Neuronal stem cell (in vitro differentiated cells): Measurements from ENCODE around the gene SERTM1. TPM values are rescaled to one million over a fixed set of nuclear protein-coding genes. Genes with fewer than 3 reads are reported as not detected.

Source experiments
- DNase-seq: peaks from one replicate; pipeline ENCODE4 v3.0.0-alpha.2; 2013; ENCODE audit warnings: low spot score
- H2AFZ ChIP-seq: one replicate; pipeline ENCODE4 v1.6.1; 2013; ENCODE audit warnings: mild to moderate bottlenecking, low read length, inconsistent platforms
- H2AK5ac ChIP-seq: 2 replicates; pipeline ENCODE4 v1.6.1; 2013; ENCODE audit warnings: low read depth, mild to moderate bottlenecking, inconsistent platforms, low read length, moderate library complexity, mixed read lengths
- H2BK120ac ChIP-seq: 2 replicates; pipeline ENCODE4 v1.6.1; 2013; ENCODE audit warnings: low read depth, mild to moderate bottlenecking, inconsistent platforms, low read length, moderate library complexity, mixed read lengths
- H2BK12ac ChIP-seq: one replicate; pipeline ENCODE4 v1.6.1; 2013; ENCODE audit warnings: low read length, inconsistent platforms
- H2BK15ac ChIP-seq: 2 replicates; pipeline ENCODE4 v1.6.1; 2013; ENCODE audit warnings: mild to moderate bottlenecking, low read length, inconsistent platforms, mixed read lengths
- H2BK5ac ChIP-seq: one replicate; pipeline ENCODE4 v1.6.1; 2013; ENCODE audit warnings: inconsistent platforms, mild to moderate bottlenecking, low read length, moderate library complexity
- H3K14ac ChIP-seq: one replicate; pipeline ENCODE4 v1.6.1; 2013; ENCODE audit warnings: low read length, inconsistent platforms
- H3K18ac ChIP-seq: 2 replicates; pipeline ENCODE4 v1.6.1; 2013; ENCODE audit warnings: low read length, inconsistent platforms
- H3K23ac ChIP-seq: 2 replicates; pipeline ENCODE4 v1.6.1; 2013; ENCODE audit warnings: low read depth, mild to moderate bottlenecking, mixed read lengths, low read length, inconsistent platforms; ENCODE audit not compliant: poor library complexity
- H3K27ac ChIP-seq: replicated peaks from 3 replicates; pipeline ENCODE4 v1.5.1; 2013; ENCODE audit warnings: low read length, inconsistent platforms
- H3K27me3 ChIP-seq, 3 experiments: 2 replicates each; pipeline ENCODE4 v1.6.1; 2013; ENCODE audit warnings: low read length in 3 of 3, mild to moderate bottlenecking in 2 of 3, inconsistent platforms in 1 of 3, low read depth in 1 of 3, mixed read lengths in 1 of 3, moderate library complexity in 1 of 3; ENCODE audit not compliant: control insufficient read depth in 3 of 3, insufficient read depth in 3 of 3
- H3K36me3 ChIP-seq, 2 donors: replicated peaks in 1 of 2; 2 replicates each; pipeline ENCODE4 v1.6.1; 2013; ENCODE audit warnings: low read length in 2 of 2; ENCODE audit not compliant: control insufficient read depth in 2 of 2, insufficient read depth in 2 of 2
- H3K4ac ChIP-seq: 2 replicates; pipeline ENCODE4 v1.6.1; 2013; ENCODE audit warnings: inconsistent platforms, mild to moderate bottlenecking, low read length, moderate library complexity
- H3K4me1 ChIP-seq, 2 donors: 1 replicate in 1 of 2; 2 replicates in 1 of 2; pipeline ENCODE4 v1.6.1; 2013; ENCODE audit warnings: low read length in 2 of 2, low read depth in 1 of 2; ENCODE audit not compliant: control insufficient read depth in 2 of 2, insufficient read depth in 1 of 2
- H3K4me2 ChIP-seq: one replicate; pipeline ENCODE4 v1.6.1; 2013; ENCODE audit warnings: mild to moderate bottlenecking, low read length, inconsistent platforms; ENCODE audit not compliant: insufficient read depth, poor library complexity, severe bottlenecking
- H3K4me3 ChIP-seq, 2 donors: 2 replicates each; pipeline ENCODE4 v1.5.1; 2013; ENCODE audit warnings: low read length in 2 of 2, mild to moderate bottlenecking in 2 of 2, inconsistent platforms in 1 of 2, moderate library complexity in 1 of 2
- H3K79me1 ChIP-seq: one replicate; pipeline ENCODE4 v1.6.1; 2013; ENCODE audit warnings: low read depth, mild to moderate bottlenecking, inconsistent platforms, low read length, moderate library complexity
- H3K9ac ChIP-seq: one replicate; pipeline ENCODE4 v1.6.1; 2013; ENCODE audit warnings: mild to moderate bottlenecking, low read depth, low read length, inconsistent platforms; ENCODE audit not compliant: poor library complexity
- H3K9me3 ChIP-seq, 2 donors: replicated peaks in 1 of 2; 2 replicates each; pipeline versions ENCODE3 to v1.6.1; 2013; ENCODE audit warnings: low read length in 2 of 2, mild to moderate bottlenecking in 2 of 2, inconsistent platforms in 1 of 2, low read depth in 1 of 2, mixed read lengths in 1 of 2, moderate library complexity in 1 of 2; ENCODE audit not compliant: control insufficient read depth in 2 of 2, insufficient read depth in 1 of 2
- H4K8ac ChIP-seq: one replicate; pipeline ENCODE4 v1.6.1; 2013; ENCODE audit warnings: low read depth, mild to moderate bottlenecking, inconsistent platforms, low read length, moderate library complexity
- H4K91ac ChIP-seq: one replicate; pipeline ENCODE4 v1.6.1; 2013; ENCODE audit warnings: low read length, low read depth, mild to moderate bottlenecking, inconsistent platforms; ENCODE audit not compliant: poor library complexity
- whole genome bisulfite sequencing, 2 donors: extraction: QIAGEN DNeasy Blood & Tissue Kit; methylation state at CpG; one replicate each; pipeline ENCODE4 v1.1.7; 2013; ENCODE audit warnings: missing lambda C conversion rate in 2 of 2, mixed read lengths in 1 of 2; ENCODE audit not compliant: insufficient read length in 2 of 2, insufficient replicate concordance in 1 of 2; ENCODE audit errors: extremely low coverage in 2 of 2; 5-methylcytosine and 5-hydroxymethylcytosine counted together
- polyA plus RNA-seq, 2 experiments: library from polyadenylated mRNA; stranded (reverse); fragments of 200-250 nt; gene quantifications; one replicate each; pipeline ENCODE4 v1.2.3, GENCODE V29; 2013

SERTM1 gene
- 0.24 TPM for polyA plus RNA-seq (2013, experiment 1 of 2)
- 0.25 TPM for polyA plus RNA-seq (2013, experiment 2 of 2)

- Histone ChIP-seq H3K27ac (no peak within 1 kb of the TSS), H4K8ac (no peak within 1 kb of the TSS), H3K9ac (peak within 1 kb of the TSS; percentile 65), H3K4me1 (peaks cover 0 to 2% of the 10 kb centered on the region in 2 donors), H3K36me3 (no peaks in the 10 kb centered on the region), H2BK5ac (no peak within 1 kb of the TSS), H2BK15ac (no peak within 1 kb of the TSS), H2BK12ac (no peak within 1 kb of the TSS), H3K4ac (no peak within 1 kb of the TSS), H4K91ac (no peak within 1 kb of the TSS), H3K9me3 (no peaks in the 10 kb centered on the region), H3K14ac (no peak within 1 kb of the TSS), H2AFZ (peak within 1 kb of the TSS; percentile 91), H3K4me2 (peak within 1 kb of the TSS; percentile 84), H3K79me1 (no peaks in the 10 kb centered on the region), H3K23ac (peak within 1 kb of the TSS; percentile 13), H3K18ac (peak within 1 kb of the TSS; percentile 86), H2BK120ac (no peak within 1 kb of the TSS), H3K27me3 (peaks cover 4 to 56% (median 29%) of the 10 kb centered on the region in 3 experiments), H3K4me3 (peak within 1 kb of the TSS; percentile 42 to 82), H2AK5ac (no peak within 1 kb of the TSS)
- peak; percentile 82 for DNase-seq
- WGBS, 2 donors: no CpG with 5 or more reads among the region's 56 CpGs
Observed at GRCh38 chr13:36673838-36674326, at the start of gene SERTM1. TSS of gene SERTM1 (plus strand) at chr13:36674020. CDS start at chr13:36695079, 21,059 bp downstream.

- no peak overlapping the region for H2AFZ ChIP-seq
- H2BK5ac ChIP-seq: no peak overlapping the region
- H3K9ac ChIP-seq: no peak overlapping the region
- H3K23ac ChIP-seq: no peak overlapping the region
- H3K36me3 ChIP-seq: no peaks in the 10 kb centered on the region
- no peak overlapping the region for H4K8ac ChIP-seq
- H2BK120ac ChIP-seq: no peak overlapping the region
- no peak overlapping the region for H3K27ac ChIP-seq
- no peak overlapping the region for H3K18ac ChIP-seq
- no peak overlapping the region for H3K4ac ChIP-seq
- H4K91ac ChIP-seq: no peak overlapping the region
- no peak overlapping the region for H3K4me2 ChIP-seq
- H3K4me1 ChIP-seq: peaks cover 0 to 2% of the 10 kb centered on the region in 2 donors
- H2BK12ac ChIP-seq: no peak overlapping the region
- no peak overlapping the region for H3K4me3 ChIP-seq
- no peaks in the 10 kb centered on the region for H3K79me1 ChIP-seq
- H3K9me3 ChIP-seq: no peaks in the 10 kb centered on the region
- DNase-seq: no peak
- no peak overlapping the region for H2AK5ac ChIP-seq
- H2BK15ac ChIP-seq: no peak overlapping the region
- H3K14ac ChIP-seq: no peak overlapping the region
- no peaks in the 10 kb centered on the region for H3K27me3 ChIP-seq
- WGBS, 2 donors: no CpG with 5 or more reads among the region's 5 CpGs
Observed at GRCh38 chr13:36628377-36629056, 45.3 kb upstream of the SERTM1 start.

GRCh38 chr13:36629057-36629385 lies 44.8 kb upstream of the SERTM1 start:
- H2AK5ac ChIP-seq: no peak overlapping the region
- peaks cover 0 to 2% of the 10 kb centered on the region in 2 donors for H3K4me1 ChIP-seq
- no peak overlapping the region for H3K18ac ChIP-seq
- no peaks in the 10 kb centered on the region for H3K36me3 ChIP-seq
- H3K9ac ChIP-seq: no peak overlapping the region
- H4K91ac ChIP-seq: no peak overlapping the region
- H2AFZ ChIP-seq: no peak overlapping the region
- no peaks in the 10 kb centered on the region for H3K79me1 ChIP-seq
- H3K27ac ChIP-seq: no peak overlapping the region
- no peaks in the 10 kb centered on the region for H3K9me3 ChIP-seq
- no peak overlapping the region for H2BK12ac ChIP-seq
- H3K4me3 ChIP-seq: no peak overlapping the region
- no peak overlapping the region for H3K23ac ChIP-seq
- H3K14ac ChIP-seq: no peak overlapping the region
- no peak overlapping the region for H3K4ac ChIP-seq
- no peaks in the 10 kb centered on the region for H3K27me3 ChIP-seq
- no peak overlapping the region for H4K8ac ChIP-seq
- no CpG with 5 or more reads among the region's 2 CpGs for WGBS, 2 donors
- no peak overlapping the region for H2BK5ac ChIP-seq
- H3K4me2 ChIP-seq: no peak overlapping the region
- no peak for DNase-seq
- H2BK15ac ChIP-seq: no peak overlapping the region
- H2BK120ac ChIP-seq: no peak overlapping the region

- H3K4ac ChIP-seq: no peak overlapping the region
- no peak overlapping the region for H2AK5ac ChIP-seq
- H4K91ac ChIP-seq: no peak overlapping the region
- H2AFZ ChIP-seq: no peak overlapping the region
- no peaks in the 10 kb centered on the region for H3K27me3 ChIP-seq
- H3K4me3 ChIP-seq: no peak overlapping the region
- no CpG with 5 or more reads among the region's 2 CpGs for WGBS, 2 donors
- no peak overlapping the region for H2BK12ac ChIP-seq
- H3K79me1 ChIP-seq: no peaks in the 10 kb centered on the region
- H3K36me3 ChIP-seq: no peaks in the 10 kb centered on the region
- no peak overlapping the region for H2BK5ac ChIP-seq
- H3K4me1 ChIP-seq: peaks cover 0 to 2% of the 10 kb centered on the region in 2 donors
- no peak for DNase-seq
- H2BK120ac ChIP-seq: no peak overlapping the region
- H4K8ac ChIP-seq: no peak overlapping the region
- H3K4me2 ChIP-seq: no peak overlapping the region
- no peak overlapping the region for H3K23ac ChIP-seq
- H3K14ac ChIP-seq: no peak overlapping the region
- no peak overlapping the region for H3K9ac ChIP-seq
- H3K9me3 ChIP-seq: no peaks in the 10 kb centered on the region
- H2BK15ac ChIP-seq: no peak overlapping the region
- H3K18ac ChIP-seq: no peak overlapping the region
- no peak overlapping the region for H3K27ac ChIP-seq
Observed at GRCh38 chr13:36630181-36630803, 43.5 kb upstream of the SERTM1 start.
